H1 (cell line): ENCODE results near the gene ZNF433. TPM values are rescaled to one million over a fixed set of nuclear protein-coding genes. Genes with fewer than 3 reads are reported as not detected.

Experiments used
- CTCF ChIA-PET: fragments of 300-600 bp; sonication (Branson Sonifier 250); formaldehyde crosslinking; loops from one replicate; lab custom pipeline; 2021; ENCODE audit not compliant: partially characterized antibody; lab: Charles Lee
- POLR2A ChIA-PET: fragments of 300-600 bp; sonication (Branson Sonifier 250); formaldehyde crosslinking; loops from one replicate; lab custom pipeline; 2021; ENCODE audit warnings: inconsistent platforms; ENCODE audit not compliant: partially characterized antibody; lab: Charles Lee
- DNase-seq, 2 experiments: peaks; one replicate each; pipeline versions ENCODE4 v3.0.0 to v3.0.0-alpha.2; 2010 to 2022; ENCODE audit warnings: low spot score in 2 of 2, low read depth in 1 of 2, mixed read lengths in 1 of 2
- FAIRE-seq: peaks from 2 replicates; lab custom pipeline; 2011; peaks lifted over from hg19 to GRCh38; lab: Jason Lieb, UNC
- H2AFZ ChIP-seq: 2 replicates; pipeline ENCODE4 v1.8.1; 2012; ENCODE audit warnings: low read length, inconsistent platforms
- H2AK5ac ChIP-seq: 2 replicates; pipeline ENCODE4 v1.6.1; 2013; ENCODE audit warnings: low read depth, low read length
- H2BK120ac ChIP-seq: replicated peaks from 2 replicates; pipeline ENCODE3; 2013; ENCODE audit warnings: low read depth, low read length, inconsistent platforms
- H2BK12ac ChIP-seq: 2 replicates; pipeline ENCODE4 v1.6.1; 2013; ENCODE audit warnings: low read depth, low read length
- H2BK15ac ChIP-seq: 2 replicates; pipeline ENCODE4 v1.6.1; 2013; ENCODE audit warnings: low read length
- H2BK20ac ChIP-seq: 2 replicates; pipeline ENCODE4 v1.6.1; 2013; ENCODE audit warnings: low read length
- H2BK5ac ChIP-seq: 2 replicates; pipeline ENCODE4 v1.6.1; 2013; ENCODE audit warnings: low read depth, low read length
- H3K14ac ChIP-seq: 2 replicates; pipeline ENCODE4 v1.6.1; 2013; ENCODE audit warnings: inconsistent platforms; ENCODE audit not compliant: insufficient read length
- H3K18ac ChIP-seq: 2 replicates; pipeline ENCODE4 v1.6.1; 2013; ENCODE audit warnings: low read length; ENCODE audit errors: extremely low read depth
- H3K23ac ChIP-seq: 2 replicates; pipeline ENCODE4 v1.6.1; 2013; ENCODE audit warnings: inconsistent platforms; ENCODE audit not compliant: insufficient read length
- H3K23me2 ChIP-seq: 2 replicates; pipeline ENCODE4 v1.6.1; 2013; ENCODE audit warnings: low read depth, low read length
- H3K27ac ChIP-seq: 2 replicates; pipeline ENCODE4 v1.6.1; 2011; ENCODE audit warnings: low read depth, low read length, inconsistent platforms
- H3K27me3 ChIP-seq, 4 experiments: replicated peaks in 1 of 4; 1 replicate in 1 of 4; 2 replicates in 3 of 4; pipeline versions ENCODE4 v1.6.1 to v1.8.1; 2011 to 2013; ENCODE audit warnings: low read length in 3 of 4, mild to moderate bottlenecking in 3 of 4, inconsistent platforms in 2 of 4, mixed read lengths in 2 of 4, moderate library complexity in 1 of 4; ENCODE audit not compliant: control insufficient read depth in 3 of 4, insufficient read depth in 3 of 4; ENCODE audit errors: extremely low read depth in 1 of 4
- H3K36me3 ChIP-seq, 4 experiments: 2 replicates each; pipeline versions ENCODE4 v1.6.1 to v1.8.1; 2011 to 2013; ENCODE audit warnings: mild to moderate bottlenecking in 4 of 4, low read length in 3 of 4, moderate library complexity in 2 of 4, control low read depth in 1 of 4, inconsistent platforms in 1 of 4; ENCODE audit not compliant: insufficient read depth in 4 of 4, control insufficient read depth in 2 of 4
- H3K4ac ChIP-seq: replicated peaks from 2 replicates; pipeline ENCODE3; 2013; ENCODE audit warnings: low read length, low read depth, mixed read lengths, inconsistent platforms; ENCODE audit not compliant: insufficient read length
- H3K4me1 ChIP-seq, 4 experiments: replicated peaks in 1 of 4; 1 replicate in 1 of 4; 2 replicates in 3 of 4; pipeline versions ENCODE4 v1.6.1 to v1.8.1; 2011 to 2013; ENCODE audit warnings: low read length in 3 of 4, inconsistent platforms in 2 of 4, mixed read lengths in 1 of 4; ENCODE audit not compliant: insufficient read depth in 4 of 4, control insufficient read depth in 3 of 4
- H3K4me2 ChIP-seq, 2 experiments: 2 replicates each; pipeline versions ENCODE4 v1.6.1 to v1.8.1; 2011 to 2013; ENCODE audit warnings: low read depth in 2 of 2, low read length in 2 of 2, control low read depth in 1 of 2, inconsistent platforms in 1 of 2, mild to moderate bottlenecking in 1 of 2; ENCODE audit not compliant: insufficient read depth in 1 of 2
- H3K4me3 ChIP-seq, 4 experiments: fragments of 200-600, 300-600 bp in 1 of 4; sonication (generic), shearing (Covaris generic), sonication (Bioruptor Twin) in 1 of 4; 2 replicates each; pipeline versions ENCODE4 v1.5.1 to v1.8.1; 2011 to 2016; ENCODE audit warnings: low read length in 4 of 4, low read depth in 3 of 4, control low read depth in 2 of 4, inconsistent platforms in 2 of 4, mild to moderate bottlenecking in 2 of 4, mixed read lengths in 1 of 4, moderate library complexity in 1 of 4; ENCODE audit not compliant: insufficient read depth in 2 of 4; ENCODE audit errors: extremely low read depth in 1 of 4
- H3K56ac ChIP-seq: replicated peaks from 2 replicates; pipeline ENCODE3; 2013; ENCODE audit warnings: low read depth, mild to moderate bottlenecking, mixed read lengths, low read length, inconsistent platforms; ENCODE audit not compliant: insufficient read length
- H3K79me1 ChIP-seq: 2 replicates; pipeline ENCODE4 v1.6.1; 2013; ENCODE audit warnings: low read depth, low read length, control low read depth
- H3K79me2 ChIP-seq, 2 experiments: 2 replicates each; pipeline versions ENCODE4 v1.6.1 to v1.8.1; 2012 to 2013; ENCODE audit warnings: low read length in 2 of 2, mild to moderate bottlenecking in 2 of 2, inconsistent platforms in 1 of 2; ENCODE audit not compliant: insufficient read depth in 2 of 2, control insufficient read depth in 1 of 2
- H3K9ac ChIP-seq, 4 experiments: replicated peaks in 1 of 4; 1 replicate in 1 of 4; 2 replicates in 3 of 4; pipeline versions ENCODE4 v1.6.1 to v1.8.1; 2011 to 2013; ENCODE audit warnings: low read depth in 3 of 4, low read length in 3 of 4, control low read depth in 2 of 4, mild to moderate bottlenecking in 2 of 4, moderate library complexity in 2 of 4, inconsistent platforms in 1 of 4; ENCODE audit errors: extremely low read depth in 1 of 4
- H3K9me3 ChIP-seq, 2 experiments: 2 replicates each; pipeline versions ENCODE4 v1.6.1 to v1.8.1; 2012 to 2013; ENCODE audit warnings: mild to moderate bottlenecking in 2 of 2, moderate library complexity in 2 of 2, control low read depth in 1 of 2, inconsistent platforms in 1 of 2, low read depth in 1 of 2, low read length in 1 of 2, mixed read lengths in 1 of 2; ENCODE audit not compliant: insufficient read depth in 2 of 2
- H4K20me1 ChIP-seq, 2 experiments: replicated peaks in 1 of 2; 2 replicates each; pipeline versions ENCODE3 to v1.8.1; 2011 to 2013; ENCODE audit warnings: inconsistent platforms in 2 of 2, low read length in 2 of 2, mild to moderate bottlenecking in 1 of 2; ENCODE audit not compliant: insufficient read depth in 2 of 2, control insufficient read depth in 1 of 2
- H4K5ac ChIP-seq: 2 replicates; pipeline ENCODE4 v1.6.1; 2013; ENCODE audit warnings: low read length, low read depth, mixed read lengths, inconsistent platforms; ENCODE audit not compliant: insufficient read length
- H4K8ac ChIP-seq: 2 replicates; pipeline ENCODE4 v1.8.0; 2013; ENCODE audit warnings: mild to moderate bottlenecking, moderate library complexity, low read length, inconsistent platforms; ENCODE audit not compliant: insufficient read depth; ENCODE audit errors: extremely low read depth
- H4K91ac ChIP-seq: replicated peaks from 2 replicates; pipeline ENCODE3; 2013; ENCODE audit warnings: low read length, mixed read lengths, inconsistent platforms; ENCODE audit not compliant: insufficient read length
- RXRA ChIP-seq: IDR thresholded peaks from 2 replicates; pipeline ENCODE4 v1.6.1; 2011; ENCODE audit warnings: low read depth, mild to moderate bottlenecking, low read length, moderate library complexity; ENCODE audit not compliant: insufficient read depth
- SAP30 ChIP-seq: fragments of 300-600 bp; sonication (generic); IDR thresholded peaks from 2 replicates; pipeline ENCODE4 v1.7.1; 2012; ENCODE audit warnings: low read length, moderate library complexity, mild to moderate bottlenecking, inconsistent platforms; ENCODE audit not compliant: insufficient read depth, insufficient replicate concordance
- ZNF274 ChIP-seq: IDR thresholded peaks from 2 replicates; pipeline ENCODE4 v1.7.0; 2012; ENCODE audit warnings: low read length, borderline replicate concordance; ENCODE audit errors: extremely low read depth
- WGBS, 2 experiments: shearing (Covaris generic) in 1 of 2; methylation state at CpG; one replicate each; pipeline versions ENCODE4 v1.1.6 to v1.1.7; 2013 to 2015; ENCODE audit warnings: low lambda C conversion rate in 2 of 2, mixed read lengths in 2 of 2, inconsistent platforms in 1 of 2, low coverage in 1 of 2, missing lambda C conversion rate in 1 of 2; ENCODE audit not compliant: insufficient replicate concordance in 2 of 2, insufficient coverage in 1 of 2, insufficient read length in 1 of 2; ENCODE audit errors: extremely low coverage in 1 of 2, missing lambda C conversion rate in 1 of 2; 5-methylcytosine and 5-hydroxymethylcytosine counted together
- polyA plus RNA-seq, 7 experiments: library from polyadenylated mRNA; depleted of rRNA in 3 of 7; stranded (reverse) in 5 of 7; unstranded in 2 of 7; fragments of >200 nt in 5 of 7; fragments of 200-250 nt in 2 of 7; gene quantifications; 1 replicate in 5 of 7; 2 replicates in 1 of 7; 4 replicates in 1 of 7; pipeline versions ENCODE4 v1.2.1 to v1.2.3, GENCODE V29; 2011 to 2013; ENCODE audit warnings: missing spikeins in 2 of 7, mixed read lengths in 2 of 7
- total RNA-seq: library from RNA; stranded (reverse); fragmentation: NEBNext Ultra II Directional; extraction: Animal tissue kit (Norgen Biotek cat#: 25700); gene quantifications from 2 replicates; pipeline ENCODE4 v1.2.1, GENCODE V29; 2021

The ZNF433 gene
- total and polyA plus RNA-seq, 2 of the 8 experiments (the other 6 are each of a cell fraction or from before 2014, with no cell fraction given), result 0.68 to 1.8 TPM

- H3K27me3 ChIP-seq, result no peaks in the 10 kb centered on the region
- TF ChIP-seq ZNF274 (peak; percentile 64), SAP30 (no peak), RXRA (no peak)
- no peak overlapping the region for H3K14ac ChIP-seq
- H2AK5ac ChIP-seq, result no peak overlapping the region
- H2BK5ac ChIP-seq, result no peak overlapping the region
- no peak overlapping the region for H2AFZ ChIP-seq
- H4K20me1 ChIP-seq, result no peaks in the 10 kb centered on the region
- peaks cover 69 to 86% of the 10 kb centered on the region in 2 experiments for H3K9me3 ChIP-seq
- no peak for FAIRE-seq
- no peak overlapping the region for H3K56ac ChIP-seq
- no peak overlapping the region for H3K4me2 ChIP-seq
- POLR2A ChIA-PET, result no interaction called here
- CTCF ChIA-PET, result no interaction called here
- no peak for DNase-seq
- no peak overlapping the region for H4K5ac ChIP-seq
- H3K79me1 ChIP-seq, result no peaks in the 10 kb centered on the region
- H3K36me3 ChIP-seq, result peaks cover 16 to 74% (median 47%) of the 10 kb centered on the region in 4 experiments
- WGBS, 2 experiments, result 98% methylated on average over 3 of the region's 3 CpGs; no CpG with 5 or more reads in 1 of the 2 experiments
- no peak overlapping the region; a peak in 1 of 8 replicates for H3K4me3 ChIP-seq
- H4K8ac ChIP-seq, result no peak overlapping the region
- H2BK15ac ChIP-seq, result no peak overlapping the region
- no peak overlapping the region for H2BK120ac ChIP-seq
- H3K27ac ChIP-seq, result no peak overlapping the region
- H3K79me2 ChIP-seq, result no peaks in the 10 kb centered on the region
- H4K91ac ChIP-seq, result no peak overlapping the region
- H3K18ac ChIP-seq, result no peak overlapping the region
- no peaks in the 10 kb centered on the region for H3K23me2 ChIP-seq
- H3K23ac ChIP-seq, result no peak overlapping the region
- no peak overlapping the region for H3K9ac ChIP-seq
- H3K4me1 ChIP-seq, result no peaks in the 10 kb centered on the region
- H3K4ac ChIP-seq, result no peak overlapping the region
- H2BK20ac ChIP-seq, result no peak overlapping the region
- H2BK12ac ChIP-seq, result no peak overlapping the region
Observed at GRCh38 chr19:12077375-12077774, 41.9 kb upstream of the ZNF433 start.
